ENCODE results near the gene CFAP20DC.
A peak's percentile ranks its signal among the peaks of the same experiment; 100 is the strongest.
"Not testable (repeated sequence)": the region's sequence is repeated elsewhere in the genome, so short reads cannot be mapped to it uniquely, and the experiment has no call there.

The CFAP20DC gene

DNA sequence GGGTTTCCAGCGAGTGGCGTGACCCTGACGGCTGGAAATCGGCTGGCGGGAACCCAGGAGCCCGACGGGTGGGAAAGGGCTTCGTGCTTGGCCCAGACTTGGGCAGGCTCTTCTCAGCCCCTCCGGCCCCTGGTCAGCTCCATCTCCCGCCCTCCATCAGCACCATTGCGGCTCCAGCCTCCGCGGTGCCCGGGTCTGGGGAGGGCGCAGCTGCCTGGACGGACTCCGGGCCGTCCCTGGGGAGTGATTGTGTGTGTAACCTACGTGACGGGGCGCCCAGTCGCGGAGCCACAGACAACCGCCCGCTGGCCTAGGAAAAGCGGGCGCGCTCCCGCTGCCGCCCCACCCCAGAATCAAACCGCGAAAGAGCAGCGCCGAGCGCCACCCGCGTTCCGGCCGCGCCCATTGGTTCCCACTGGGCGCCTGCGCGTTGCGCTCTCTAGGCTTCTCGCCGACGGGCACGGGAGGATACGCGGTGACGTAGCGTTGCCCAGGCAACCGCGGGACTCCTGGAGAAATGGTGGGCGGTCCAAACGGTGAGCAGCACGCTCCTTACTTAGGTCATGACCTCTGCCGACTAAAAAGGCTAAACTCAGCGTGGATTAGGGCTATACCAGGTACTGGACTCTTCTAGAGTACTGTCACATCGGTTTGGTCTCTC lies at the start of gene CFAP20DC:
CFAP20DC (minus strand) TSS at position 355 of the 661 bp plus-strand sequence. CDS start 394 bp downstream, outside the sequence.
- peak; percentile 97 for DNase-seq

- DNase-seq: not testable (repeated sequence)
Measured at GRCh38 chr3:59098516-59098915, 48.7 kb upstream of the CFAP20DC start.

DNA sequence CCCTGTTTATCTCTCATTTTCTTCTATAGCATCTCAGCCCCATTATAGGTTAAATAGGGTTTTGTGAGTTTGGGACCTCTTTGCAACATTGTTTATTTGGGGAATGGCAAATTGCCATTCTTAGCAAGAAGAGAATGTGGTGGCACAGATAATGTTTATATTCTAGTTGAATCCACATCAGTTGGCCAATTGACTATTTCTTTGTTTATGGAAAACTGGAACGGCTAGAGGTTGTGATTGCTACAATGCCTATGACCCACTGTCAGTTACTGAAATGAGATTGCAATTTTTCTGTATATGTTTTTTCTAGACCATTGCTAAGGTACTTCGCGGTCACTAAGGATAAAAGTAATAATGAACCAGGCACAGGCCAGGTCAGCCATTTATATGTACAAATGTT lies 44.6 kb upstream of the CFAP20DC start:
- DNase-seq: no peak

DNA sequence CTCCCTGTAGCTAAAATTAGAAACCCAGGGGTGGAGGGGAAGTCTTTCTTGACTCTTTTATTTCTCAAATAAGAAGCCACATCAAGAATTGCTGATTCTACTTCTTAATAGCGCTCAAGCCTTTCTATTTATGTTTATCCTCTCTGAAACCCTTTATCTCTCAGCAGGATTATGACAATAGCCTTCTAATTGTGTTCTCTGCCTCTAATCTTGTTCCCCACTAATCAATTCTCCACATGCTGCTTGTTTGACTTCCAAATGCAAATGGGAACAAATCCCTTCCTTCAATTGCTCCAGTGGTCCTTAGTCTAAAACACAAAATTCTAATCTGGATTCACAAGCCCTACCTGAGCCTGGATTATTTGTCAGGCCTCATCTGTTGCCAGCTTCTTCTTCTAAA lies 43.7 kb upstream of the CFAP20DC start:
- no peak for DNase-seq

- DNase-seq: no peak
Measured at GRCh38 chr3:59088761-59089160, 38.9 kb upstream of the CFAP20DC start.

- no peak for DNase-seq
Measured at GRCh38 chr3:59085976-59086375, 36.2 kb upstream of the CFAP20DC start.

DNA sequence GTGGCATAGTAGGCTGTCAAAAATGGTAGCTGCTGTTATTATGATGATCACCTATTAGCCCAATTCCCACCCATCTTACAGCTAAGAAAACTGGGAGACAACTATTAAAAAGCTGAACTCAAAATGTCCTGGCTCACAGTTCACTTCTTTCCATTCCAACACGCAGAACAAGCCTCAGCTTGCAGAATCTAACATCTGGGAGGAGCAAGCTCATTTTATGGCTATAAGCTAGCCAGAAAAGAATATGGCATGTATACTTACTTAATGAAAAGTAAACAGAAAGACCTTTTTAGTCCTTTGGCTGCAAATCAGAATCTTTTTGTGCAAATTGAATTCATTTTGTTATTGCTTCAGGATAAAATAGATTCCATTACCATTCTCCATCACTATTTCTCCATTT lies 34.8 kb upstream of the CFAP20DC start:
- no peak for DNase-seq

DNA sequence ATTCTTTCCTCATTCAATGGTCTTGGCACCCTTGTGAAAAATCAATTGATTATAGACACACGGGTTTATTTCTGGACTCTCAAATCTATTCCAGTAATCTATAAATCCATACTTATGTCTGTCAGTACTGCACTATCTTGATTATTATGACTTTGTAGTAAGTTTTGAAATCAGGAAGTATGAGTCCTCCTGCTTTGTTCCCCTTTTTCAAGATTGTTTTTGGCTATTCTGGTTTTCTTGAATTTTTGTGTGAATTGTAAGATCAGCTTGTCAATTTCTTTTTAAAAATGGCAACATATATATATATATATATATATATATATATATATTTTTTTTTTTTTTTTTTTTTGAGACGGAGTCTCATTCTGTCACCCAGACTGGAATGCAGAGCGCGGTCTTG lies 32.3 kb upstream of the CFAP20DC start:
- DNase-seq: no peak

DNA sequence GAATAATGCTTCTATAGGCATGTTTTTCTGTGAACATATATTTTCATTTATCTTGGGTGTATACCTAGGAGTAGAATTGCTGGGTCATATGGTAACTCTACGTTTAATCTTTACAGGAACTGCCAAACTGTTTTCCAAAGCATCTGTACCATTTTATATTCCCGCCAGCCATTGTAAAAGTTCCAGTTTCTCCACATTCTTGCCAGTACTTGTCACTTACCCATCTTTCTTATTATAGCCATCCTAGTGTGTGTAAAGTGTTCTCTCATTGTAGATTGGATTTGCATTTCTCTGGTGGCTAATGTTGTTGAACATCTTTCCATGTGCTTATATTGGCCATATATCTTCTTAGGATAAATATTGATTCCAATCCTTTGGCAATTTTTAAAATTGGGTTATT lies 31.2 kb upstream of the CFAP20DC start:
- DNase-seq: no peak

DNA sequence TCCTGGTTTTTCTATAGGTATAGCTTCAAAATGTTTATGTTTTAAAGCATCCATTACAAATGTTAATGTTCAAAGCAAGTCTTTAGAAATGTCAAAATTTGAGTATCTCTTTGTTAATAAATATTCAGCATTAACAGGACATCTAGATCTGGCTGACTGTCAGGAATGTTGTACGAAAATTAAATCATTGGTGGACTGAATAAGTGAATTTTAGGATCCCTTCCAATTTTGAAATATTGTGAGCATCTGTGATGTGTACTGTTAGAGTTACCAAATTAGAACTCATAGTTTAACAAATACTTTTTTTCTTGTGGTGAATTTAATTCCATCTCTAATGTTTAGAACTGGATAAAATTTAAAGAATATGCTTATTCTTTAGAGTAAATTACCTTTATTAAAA lies 30.1 kb upstream of the CFAP20DC start:
- DNase-seq: no peak

GRCh38 chr3:59074764-59075163 lies 24.9 kb upstream of the CFAP20DC start:
- DNase-seq: no peak

- DNase-seq: no peak
Measured at GRCh38 chr3:59072681-59073080, 22.9 kb upstream of the CFAP20DC start.

GRCh38 chr3:59069838-59070237 lies 20.0 kb upstream of the CFAP20DC start:
- DNase-seq: no peak

GRCh38 chr3:59065240-59065639 lies 15.4 kb upstream of the CFAP20DC start:
- no peak for DNase-seq

GRCh38 chr3:59064728-59065127 lies 14.9 kb upstream of the CFAP20DC start:
- DNase-seq: no peak

- DNase-seq: no peak
Measured at GRCh38 chr3:59064276-59064675, 14.5 kb upstream of the CFAP20DC start.

- DNase-seq: no peak
Measured at GRCh38 chr3:59056706-59057105, 6.9 kb upstream of the CFAP20DC start.

GRCh38 chr3:59052803-59053411 lies 3.1 kb upstream of the CFAP20DC start:
- DNase-seq: no peak

DNA sequence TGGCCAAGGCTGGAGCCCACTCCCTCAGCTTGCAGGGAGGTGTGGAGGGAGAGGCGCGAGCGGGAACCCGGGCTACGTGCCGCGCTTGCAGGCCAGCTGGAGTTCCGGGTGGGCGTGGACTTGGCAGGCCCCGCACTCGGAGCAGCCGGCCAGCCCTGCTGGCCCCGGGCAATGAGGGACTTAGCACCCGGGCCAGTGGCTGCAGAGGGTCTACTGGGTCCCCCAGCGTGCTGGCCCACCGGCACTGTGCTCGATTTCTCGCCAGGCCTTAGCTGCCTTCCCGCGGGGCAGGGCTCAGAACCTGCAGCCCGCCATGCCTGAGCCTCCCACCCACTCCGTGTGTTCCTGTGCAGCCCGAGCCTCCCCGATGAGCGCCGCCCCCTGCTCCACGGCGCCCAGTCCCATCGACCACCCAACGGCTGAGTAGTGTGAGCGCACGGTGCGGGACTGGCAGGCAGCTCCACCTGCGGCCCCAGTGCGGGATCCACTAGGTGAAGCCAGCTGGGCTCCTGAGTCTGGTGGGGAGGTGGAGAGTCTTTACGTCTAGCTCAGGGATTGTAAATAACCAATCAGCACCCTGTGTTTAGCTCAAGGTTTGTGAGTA lies 1.1 kb upstream of the CFAP20DC start:
- not testable (repeated sequence) for DNase-seq

DNA sequence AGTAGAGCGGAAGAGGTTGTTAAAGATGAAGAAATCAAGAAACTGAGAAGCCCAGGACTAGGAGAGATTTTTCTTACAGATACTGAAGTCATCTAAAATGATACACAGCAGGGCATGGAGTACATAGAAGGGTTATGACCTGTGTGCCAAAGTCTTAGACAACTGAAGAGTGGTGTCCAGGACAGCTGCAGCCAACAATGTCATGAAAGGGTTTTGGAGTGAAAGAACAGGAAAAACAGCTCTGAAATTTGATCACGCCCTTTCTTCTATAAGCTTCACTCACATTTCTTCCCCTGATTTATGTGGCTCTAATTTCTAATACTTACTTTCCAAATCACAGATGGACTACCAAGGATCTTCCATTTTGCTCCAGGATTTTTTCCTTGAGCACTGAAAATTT lies 3.0 kb downstream of the CFAP20DC start:
- no peak for DNase-seq

DNA sequence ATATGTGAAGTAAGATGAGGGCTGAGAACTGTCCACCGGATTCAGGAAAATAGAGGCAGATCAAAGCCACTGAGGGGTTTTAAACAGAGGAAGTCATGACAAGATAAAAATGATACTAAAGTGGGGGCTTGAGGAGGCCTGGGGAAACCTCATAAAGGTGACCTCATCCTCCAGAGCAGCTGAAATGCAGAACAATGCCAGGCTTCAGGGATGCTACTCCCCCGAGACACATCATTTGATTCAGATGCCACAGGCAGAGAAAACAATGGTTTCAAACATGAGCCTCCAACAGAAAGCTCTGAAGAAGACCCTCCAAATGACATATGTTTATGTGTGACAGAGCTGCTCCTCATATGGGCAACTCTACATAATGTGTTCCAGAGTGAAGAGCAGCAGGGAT lies 6.4 kb downstream of the CFAP20DC start:
- no peak for DNase-seq

DNA sequence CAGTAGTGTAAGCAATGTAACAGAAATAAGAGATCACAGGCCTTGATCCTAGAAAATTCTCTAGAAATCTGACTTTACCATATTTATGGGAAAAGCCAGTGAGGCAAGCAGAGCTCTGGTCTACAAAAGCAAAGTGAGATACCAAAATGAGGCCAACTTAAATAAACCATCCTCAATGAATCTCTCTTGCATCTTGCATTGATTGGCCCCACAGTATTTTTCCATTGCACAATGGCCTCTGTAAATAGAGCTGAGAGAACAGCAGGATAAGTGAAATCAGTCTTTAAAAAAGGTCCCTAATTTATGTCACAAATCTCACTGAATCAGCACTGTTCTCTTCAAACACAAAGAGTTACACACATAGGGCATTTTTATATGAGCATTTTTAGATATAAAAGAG lies 8.9 kb downstream of the CFAP20DC start:
- DNase-seq: no peak

- DNase-seq: no peak
Measured at GRCh38 chr3:59027607-59028006, 22.2 kb downstream of the CFAP20DC start.

DNA sequence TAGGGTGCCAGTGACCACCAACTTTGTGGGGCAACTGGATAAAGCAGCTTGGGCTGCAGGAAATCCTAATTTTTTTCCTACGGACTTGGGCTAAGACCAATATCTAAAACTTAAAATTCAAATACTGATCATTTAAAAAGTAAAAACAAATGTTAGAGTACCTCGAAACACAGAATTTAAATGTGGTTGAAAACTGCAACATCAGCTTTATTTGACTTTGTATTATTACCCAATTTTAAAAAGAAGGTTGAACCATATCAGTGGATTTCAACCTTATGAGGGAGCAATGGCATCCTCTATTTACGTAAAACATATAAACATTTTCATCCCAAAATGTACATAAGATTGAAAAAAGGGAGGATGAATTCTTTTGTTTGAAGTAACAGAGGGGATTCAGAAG lies 26.2 kb downstream of the CFAP20DC start:
- DNase-seq: no peak

GRCh38 chr3:59017617-59017984 lies 32.2 kb downstream of the CFAP20DC start:
- DNase-seq: no peak
